COR-L47 (cell line): ENCODE results near the gene OLFM1.
A peak's percentile ranks its signal among the peaks of the same experiment; 100 is the strongest.

Experiments used
- DNase-seq: peaks from one replicate; lab custom pipeline; 2025; lab: John Stamatoyannopoulos, UW

The OLFM1 gene

DNA sequence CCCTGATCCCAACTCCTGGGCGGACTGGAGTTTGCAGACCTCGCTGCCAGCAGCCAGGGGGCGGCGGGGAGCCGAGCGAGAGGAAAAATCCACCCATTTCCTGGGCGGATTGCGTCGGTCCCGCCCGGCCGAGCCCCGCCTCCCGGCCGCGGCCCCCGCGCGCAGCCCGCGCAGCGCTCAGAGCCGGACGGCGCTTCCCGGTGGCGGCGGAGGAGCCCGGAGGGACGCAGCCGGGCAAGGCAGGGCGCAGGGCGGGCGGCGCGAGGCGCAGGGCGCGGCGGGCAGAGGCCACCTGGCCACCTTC is at the start of gene OLFM1:
Gene OLFM1, plus strand, starts transcription at position 180 of the 304 bp plus-strand sequence. CDS start 322 bp downstream, outside the sequence.
- DNase-seq, result peak; percentile 43

- DNase-seq, result no peak
Measured at GRCh38 chr9:135038331-135038730, 49.1 kb upstream of the OLFM1 start.

- no peak for DNase-seq
Measured at GRCh38 chr9:135038826-135039225, 48.6 kb upstream of the OLFM1 start.

DNA sequence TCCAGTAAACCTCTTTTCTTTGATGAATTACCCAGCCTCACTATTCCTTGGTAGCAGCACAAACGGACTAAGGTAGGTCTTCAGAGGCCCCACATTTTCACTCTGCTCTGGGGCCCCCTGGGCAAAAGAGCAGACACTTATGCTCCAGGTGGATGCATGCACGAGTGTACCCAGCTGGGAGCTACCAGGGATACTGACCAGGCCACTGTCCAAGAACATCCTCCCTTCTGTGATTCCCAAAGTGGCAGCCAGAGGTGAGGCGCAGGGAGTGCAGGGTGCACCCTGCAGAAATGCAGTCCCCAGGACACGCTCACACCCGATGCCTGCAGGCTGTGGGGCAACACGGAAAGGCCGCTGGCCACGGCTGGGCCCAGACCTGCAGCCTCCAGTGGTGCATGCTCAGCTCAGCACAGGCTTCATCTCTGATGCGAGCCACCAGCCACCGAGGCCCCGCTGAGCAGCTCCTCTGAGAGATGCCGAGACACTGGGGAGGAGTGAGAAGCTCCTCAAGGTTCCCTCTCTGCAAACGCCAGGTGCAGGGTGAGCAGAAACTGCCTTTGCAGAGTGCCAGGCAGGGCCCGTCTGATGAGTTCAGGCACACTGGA is 48.1 kb upstream of the OLFM1 start:
- DNase-seq, result no peak

DNA sequence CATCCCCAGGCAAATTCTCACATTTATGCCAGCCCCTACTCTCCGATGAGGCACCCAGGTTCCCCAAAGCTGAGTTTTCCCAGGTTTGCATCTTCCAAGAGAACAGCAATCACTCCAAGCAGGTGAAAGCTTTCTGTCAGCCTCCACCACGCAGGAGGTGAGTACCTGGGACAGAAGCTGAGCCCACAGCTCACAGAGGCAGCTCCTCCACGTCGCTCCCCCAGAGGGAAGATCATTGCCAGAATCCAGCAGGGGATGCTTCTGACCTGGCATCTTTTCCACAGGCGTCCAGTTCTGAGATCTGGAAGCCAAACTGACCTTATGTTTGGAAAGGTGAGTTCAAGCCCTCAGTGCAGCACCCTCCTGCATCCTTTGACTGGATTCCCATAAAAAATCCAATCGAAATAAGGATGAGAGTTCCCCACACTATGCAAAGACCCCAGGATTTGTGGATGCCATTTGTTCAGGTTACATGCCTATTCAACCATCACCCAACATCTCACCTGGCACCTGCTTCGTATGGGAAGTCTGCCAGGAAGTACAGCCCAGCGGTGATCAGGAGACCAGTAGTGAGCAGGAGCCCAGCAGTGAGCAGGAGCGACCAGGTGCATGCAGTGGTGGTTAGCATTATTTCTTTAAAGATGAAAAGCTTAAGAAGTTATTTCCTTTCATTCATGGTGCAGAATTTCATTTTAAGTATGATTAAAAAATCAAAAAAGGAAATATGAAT is 47.4 kb upstream of the OLFM1 start:
- DNase-seq, result no peak

DNA sequence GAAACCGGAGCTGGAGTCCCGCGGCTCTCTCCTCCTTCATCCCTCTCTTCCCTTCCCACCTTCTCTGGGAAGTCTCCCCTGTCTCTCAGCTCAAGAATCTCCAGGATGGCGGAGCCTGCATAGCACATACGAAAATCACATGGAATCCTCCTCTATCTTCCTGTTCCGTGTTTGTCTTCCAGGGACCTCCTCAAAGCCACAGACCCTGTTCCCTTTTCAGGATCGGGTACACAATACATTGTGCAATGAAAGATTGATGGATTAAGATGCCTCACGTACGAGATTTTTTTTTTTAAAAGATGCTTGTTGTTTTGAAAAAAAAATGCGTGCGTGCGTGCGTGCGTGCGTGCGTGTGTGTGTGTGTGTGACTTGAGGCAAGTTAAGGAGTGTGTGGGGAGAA is 46.6 kb upstream of the OLFM1 start:
- no peak for DNase-seq

DNA sequence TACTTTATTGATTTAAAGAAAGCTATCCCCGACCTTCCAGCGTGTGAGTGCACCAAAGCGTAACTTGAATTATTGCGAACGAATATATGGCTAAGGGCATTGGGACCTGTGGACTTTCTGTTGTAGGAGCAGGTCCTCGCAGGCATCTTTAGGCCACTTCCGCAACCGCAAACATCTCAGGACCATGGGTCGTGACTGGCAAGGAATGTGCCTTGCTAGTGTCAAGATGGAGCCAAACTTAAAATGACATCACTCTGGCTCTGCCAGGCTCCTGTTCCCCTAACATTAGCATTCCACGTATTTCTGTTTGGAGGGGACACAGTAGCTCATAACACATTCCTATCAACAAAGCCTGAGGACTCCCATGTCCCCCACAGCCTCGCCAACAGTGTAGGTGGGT is 44.1 kb upstream of the OLFM1 start:
- no peak for DNase-seq

GRCh38 chr9:135045264-135045927 is 42.1 kb upstream of the OLFM1 start:
- DNase-seq, result no peak

GRCh38 chr9:135045928-135046738 is 41.3 kb upstream of the OLFM1 start:
- no peak for DNase-seq

DNA sequence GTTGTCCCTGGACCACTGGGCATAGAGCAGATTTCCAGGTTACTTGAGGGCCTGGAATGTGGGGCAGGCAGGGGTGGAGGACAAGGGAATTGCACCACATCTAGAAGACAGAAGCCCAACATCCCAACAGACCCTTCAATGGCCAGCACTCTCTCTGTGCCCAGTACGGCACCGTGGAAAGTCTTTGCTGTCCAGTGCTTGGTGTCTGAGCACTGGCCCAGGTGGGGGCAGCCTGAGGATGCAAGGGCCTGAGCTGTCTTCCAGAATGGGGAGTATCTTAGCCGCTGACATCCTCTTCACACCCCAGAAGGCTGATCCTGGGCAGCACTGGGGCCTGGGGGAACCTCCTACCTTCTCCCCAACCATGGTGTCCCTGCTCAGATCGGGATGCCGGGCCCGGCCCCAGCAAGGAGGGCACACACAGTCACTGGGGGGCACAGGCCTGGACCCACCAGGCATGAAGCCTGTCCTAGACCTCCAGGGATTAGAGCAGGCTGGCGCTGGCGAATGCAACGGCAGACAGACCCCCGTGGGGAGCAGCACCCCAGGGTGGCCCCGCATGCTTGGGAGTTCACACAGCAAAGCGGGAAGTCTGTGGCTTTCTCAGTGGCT is 40.6 kb upstream of the OLFM1 start:
- no peak for DNase-seq

DNA sequence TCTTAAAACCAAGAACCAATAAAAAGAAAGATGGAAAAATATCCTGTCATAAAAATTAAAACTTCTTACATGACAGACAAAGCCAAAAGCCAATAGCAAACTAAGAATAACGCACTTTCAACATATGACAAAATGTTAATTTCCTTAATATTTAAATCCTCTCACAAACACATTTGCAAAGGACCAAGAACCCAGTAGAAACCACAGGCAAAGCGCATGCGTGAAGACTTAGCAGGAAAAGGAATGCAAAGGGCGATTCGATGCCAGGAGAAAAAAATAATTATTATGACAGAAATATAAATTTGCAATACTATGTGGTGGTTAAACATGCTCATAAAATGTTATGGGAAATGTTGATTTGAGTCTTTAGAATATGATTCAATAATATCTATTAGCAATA is 39.9 kb upstream of the OLFM1 start:
- no peak for DNase-seq

DNA sequence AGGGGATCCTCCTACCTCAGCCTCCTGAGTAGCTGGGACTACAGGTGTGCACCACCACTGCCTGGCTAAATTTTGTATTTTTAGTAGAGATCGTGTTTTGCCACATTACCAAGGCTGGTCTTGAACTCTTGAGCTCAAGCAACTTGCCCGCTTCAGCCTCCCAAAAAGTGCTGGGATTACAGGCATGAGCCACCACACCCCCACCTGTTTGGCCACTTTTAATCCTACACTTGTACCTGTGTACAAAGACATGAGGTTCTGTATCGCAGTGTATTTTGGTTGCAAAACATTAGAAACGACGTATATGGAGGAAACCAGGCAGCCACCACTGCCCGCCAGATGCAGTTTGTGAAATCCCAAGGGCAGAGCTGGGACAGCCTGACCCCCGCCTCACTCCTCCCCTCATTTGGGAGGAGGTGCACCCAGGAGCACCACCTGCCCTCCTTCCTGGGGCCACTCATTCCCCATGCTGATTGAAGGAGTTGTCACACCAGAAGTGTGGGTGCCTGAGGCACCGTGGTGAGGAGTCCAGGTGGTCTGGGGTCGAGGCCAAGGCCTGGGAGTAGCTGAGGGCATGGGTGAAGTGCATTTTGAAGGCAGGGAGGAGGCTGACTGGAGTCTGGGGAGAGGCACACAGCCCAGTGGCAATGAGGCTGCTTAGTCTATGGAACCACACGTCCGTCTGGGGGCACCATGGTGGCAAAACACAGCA is 39.3 kb upstream of the OLFM1 start:
- no peak for DNase-seq

GRCh38 chr9:135048758-135049444 is 38.6 kb upstream of the OLFM1 start:
- DNase-seq, result no peak

GRCh38 chr9:135049460-135049859 is 38.0 kb upstream of the OLFM1 start:
- no peak for DNase-seq

DNA sequence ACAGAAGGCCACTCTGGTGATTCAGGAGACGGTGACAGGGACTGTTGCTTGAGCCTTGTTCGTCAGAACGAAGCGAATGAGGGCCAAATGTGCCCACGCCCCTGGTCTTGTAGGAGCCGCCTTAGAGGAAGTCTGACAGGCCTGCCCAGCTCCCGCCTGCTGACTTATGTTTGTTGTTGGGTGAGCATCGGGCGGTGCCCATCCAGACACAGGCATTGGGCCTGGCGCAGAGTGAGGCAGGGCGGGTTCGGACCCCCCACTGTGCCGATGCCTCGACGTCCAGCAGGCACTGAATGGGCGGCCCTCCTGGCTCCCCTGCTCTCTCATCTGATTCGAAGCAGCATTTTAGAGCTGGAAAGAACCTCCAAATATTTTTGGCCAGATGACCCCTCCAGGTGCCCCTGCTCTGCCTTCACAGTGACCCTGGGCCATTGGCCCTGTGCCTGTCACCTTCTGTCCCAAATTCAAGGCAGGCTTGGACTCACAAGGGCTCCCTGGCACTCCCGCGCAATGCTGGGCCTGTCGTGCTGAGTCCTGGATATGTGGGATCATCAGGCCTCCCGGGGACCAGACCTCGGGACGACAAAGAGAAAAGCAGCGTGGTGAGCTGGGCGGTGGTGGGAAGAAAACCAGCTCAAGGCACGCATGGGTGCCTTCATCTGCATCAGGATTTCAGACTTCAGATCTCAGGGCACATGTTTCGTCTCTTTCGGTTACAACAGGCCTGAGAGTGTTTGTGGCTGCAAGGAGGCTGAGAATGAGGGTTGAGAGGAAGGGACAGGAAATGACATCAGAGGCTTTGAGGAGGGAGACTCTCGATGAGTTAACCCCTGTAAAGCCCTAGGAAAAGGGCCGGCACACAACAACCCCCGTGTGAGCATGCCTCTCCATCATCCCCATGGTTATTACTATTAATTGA is 37.1 kb upstream of the OLFM1 start:
- no peak for DNase-seq

DNA sequence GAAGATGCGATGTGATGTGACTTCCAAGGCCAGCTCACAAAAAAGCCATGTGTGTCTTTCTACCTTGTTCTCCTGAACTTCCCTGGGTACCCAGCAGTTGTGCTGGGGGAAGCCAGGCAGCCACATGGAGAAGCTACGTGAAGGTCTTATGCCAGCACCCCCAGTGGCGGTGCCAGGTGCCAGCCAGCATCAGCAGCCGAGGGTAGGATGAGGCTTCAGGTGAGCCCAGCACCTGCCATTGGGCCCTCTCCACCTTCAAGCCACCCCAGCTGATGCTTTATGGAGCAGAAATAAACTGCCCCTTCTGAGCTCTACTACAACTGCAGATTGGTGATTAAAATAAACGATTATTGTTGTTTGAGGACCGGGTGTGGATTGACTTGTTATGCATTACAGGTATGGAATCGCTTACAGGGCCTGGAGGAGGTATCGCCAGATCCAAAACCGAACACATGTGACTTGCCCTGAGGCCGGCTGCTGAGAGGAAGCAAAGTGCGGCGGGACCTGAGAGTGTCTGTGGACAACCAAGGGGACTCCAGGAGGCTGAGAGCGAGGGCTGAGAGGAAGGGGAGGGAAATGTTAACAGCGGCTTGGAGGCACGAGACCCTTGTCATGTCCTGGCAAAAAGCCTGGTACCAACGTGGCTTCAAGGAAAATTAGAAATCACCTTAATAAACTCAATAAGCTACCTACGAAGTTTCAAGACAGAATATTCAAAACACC is 36.0 kb upstream of the OLFM1 start:
- DNase-seq, result no peak

GRCh38 chr9:135053133-135053532 is 34.3 kb upstream of the OLFM1 start:
- DNase-seq, result no peak

DNA sequence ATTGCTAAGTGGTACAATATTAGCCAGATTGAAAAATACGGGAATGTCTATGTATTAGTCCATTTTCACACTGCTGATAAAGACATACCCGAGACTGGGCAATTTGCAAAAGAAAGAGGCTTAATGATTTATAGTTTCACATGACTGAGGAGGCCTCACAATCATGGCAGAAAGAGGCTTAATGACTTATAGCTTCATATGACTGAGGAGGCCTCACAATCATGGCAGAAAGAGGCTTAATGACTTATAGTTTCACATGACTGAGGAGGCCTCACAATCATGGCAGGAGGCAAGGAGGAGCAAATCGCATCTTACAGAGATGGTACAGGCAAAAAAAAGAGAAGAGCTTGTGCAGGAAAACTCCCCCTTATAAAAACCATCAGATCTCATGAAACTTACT is 32.3 kb upstream of the OLFM1 start:
- DNase-seq, result no peak

DNA sequence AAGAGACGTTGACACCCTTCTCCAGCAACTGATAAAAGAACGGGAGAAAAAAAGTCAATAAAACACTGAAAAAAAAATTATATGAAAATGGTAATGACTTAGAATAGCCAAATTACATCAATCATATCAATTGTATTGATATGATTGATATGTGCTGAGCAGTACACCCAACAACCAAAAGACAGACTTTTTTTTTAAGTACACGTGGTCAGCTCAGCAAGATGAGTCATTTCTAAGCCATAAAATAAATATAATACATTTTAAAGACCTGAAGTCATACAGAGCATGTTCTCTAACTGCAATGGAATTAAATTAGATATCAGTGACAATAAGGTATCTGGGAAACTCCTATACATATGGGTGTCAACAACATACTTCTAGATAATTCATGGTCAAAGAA is 30.9 kb upstream of the OLFM1 start:
- no peak for DNase-seq
